Iris pigment epithelial cell (primary cell): ENCODE data around the gene EDN1.
A peak's percentile ranks its signal among the peaks of the same experiment; 100 is the strongest.
"Not testable (repeated sequence)": the region's sequence is repeated elsewhere in the genome, so short reads cannot be mapped to it uniquely, and the experiment has no call there.

Experiments
- DNase-seq: peaks from one replicate; pipeline ENCODE4 v3.0.0-alpha.2; 2011; ENCODE audit warnings: low read depth

The EDN1 gene

GRCh38 chr6:12294851-12295536 is 4.8 kb downstream of the EDN1 start:
- DNase-seq: no peak

DNA sequence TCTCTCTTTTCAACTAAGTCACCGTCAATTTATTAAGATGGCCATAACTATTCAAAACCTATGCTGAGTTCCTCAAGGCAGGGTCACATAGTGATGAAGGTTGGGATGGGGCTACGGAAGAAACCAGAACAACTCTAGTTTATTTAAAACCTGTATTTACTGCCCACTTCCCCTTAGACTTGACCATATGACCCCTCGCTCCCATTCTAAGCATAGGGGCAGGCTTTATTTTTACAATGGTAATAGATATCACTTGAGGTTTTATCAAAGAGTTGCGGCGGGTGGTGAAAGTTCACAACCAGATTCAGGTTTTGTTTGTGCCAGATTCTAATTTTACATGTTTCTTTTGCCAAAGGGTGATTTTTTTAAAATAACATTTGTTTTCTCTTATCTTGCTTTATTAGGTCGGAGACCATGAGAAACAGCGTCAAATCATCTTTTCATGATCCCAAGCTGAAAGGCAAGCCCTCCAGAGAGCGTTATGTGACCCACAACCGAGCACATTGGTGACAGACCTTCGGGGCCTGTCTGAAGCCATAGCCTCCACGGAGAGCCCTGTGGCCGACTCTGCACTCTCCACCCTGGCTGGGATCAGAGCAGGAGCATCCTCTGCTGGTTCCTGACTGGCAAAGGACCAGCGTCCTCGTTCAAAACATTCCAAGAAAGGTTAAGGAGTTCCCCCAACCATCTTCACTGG is 5.5 kb downstream of the EDN1 start:
- no peak for DNase-seq

DNA sequence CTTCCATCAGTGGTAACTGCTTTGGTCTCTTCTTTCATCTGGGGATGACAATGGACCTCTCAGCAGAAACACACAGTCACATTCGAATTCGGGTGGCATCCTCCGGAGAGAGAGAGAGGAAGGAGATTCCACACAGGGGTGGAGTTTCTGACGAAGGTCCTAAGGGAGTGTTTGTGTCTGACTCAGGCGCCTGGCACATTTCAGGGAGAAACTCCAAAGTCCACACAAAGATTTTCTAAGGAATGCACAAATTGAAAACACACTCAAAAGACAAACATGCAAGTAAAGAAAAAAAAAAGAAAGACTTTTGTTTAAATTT is 6.1 kb downstream of the EDN1 start:
- peak; percentile 50 for DNase-seq

GRCh38 chr6:12296604-12297003 is 6.4 kb downstream of the EDN1 start:
- DNase-seq: no peak

GRCh38 chr6:12297363-12298016 is 7.3 kb downstream of the EDN1 start:
- DNase-seq: no peak

- no peak for DNase-seq
Observed at GRCh38 chr6:12298017-12298978, 8.1 kb downstream of the EDN1 start.

DNA sequence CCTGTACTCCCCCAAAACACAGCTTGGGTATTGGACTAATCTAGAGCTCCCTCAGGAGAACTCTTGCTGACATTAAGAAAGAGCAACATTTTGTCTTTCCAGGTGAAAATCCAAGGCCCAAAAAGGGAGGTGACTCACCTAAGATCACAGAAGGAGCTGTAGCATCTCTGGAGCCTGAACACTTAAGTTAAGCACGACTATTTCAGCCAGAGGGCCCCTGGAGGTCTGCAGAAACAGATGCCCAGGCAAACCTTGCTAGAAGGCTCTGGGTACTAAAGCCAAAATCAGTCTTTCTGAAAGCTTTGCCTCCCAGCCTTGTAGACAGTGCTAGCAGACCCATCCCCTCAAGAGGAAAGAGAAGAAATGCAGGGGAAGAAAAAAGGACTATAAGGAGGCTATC is 8.8 kb downstream of the EDN1 start:
- no peak for DNase-seq

GRCh38 chr6:12301018-12301417 is 10.9 kb downstream of the EDN1 start:
- no peak for DNase-seq

- DNase-seq: no peak
Observed at GRCh38 chr6:12304487-12304886, 14.3 kb downstream of the EDN1 start.

DNA sequence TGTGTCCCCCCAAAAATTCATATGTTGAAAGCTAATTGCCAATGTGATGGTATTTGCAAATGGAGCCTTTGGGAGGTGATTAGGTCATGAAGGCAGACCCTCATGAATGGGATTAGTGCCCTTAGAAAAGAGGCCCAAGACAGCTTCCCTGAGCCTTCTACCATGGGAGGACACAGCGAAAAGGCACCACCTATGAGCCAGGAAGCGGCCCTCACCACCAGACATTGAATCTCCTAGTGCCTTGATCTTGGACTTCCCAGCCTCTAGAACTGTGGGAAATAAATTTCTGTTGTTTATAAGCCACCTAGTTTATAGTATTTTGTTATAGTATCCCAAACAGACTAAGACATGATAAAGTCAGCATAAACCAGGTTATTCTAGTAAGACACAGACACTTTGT is 18.9 kb downstream of the EDN1 start:
- DNase-seq: no peak

DNA sequence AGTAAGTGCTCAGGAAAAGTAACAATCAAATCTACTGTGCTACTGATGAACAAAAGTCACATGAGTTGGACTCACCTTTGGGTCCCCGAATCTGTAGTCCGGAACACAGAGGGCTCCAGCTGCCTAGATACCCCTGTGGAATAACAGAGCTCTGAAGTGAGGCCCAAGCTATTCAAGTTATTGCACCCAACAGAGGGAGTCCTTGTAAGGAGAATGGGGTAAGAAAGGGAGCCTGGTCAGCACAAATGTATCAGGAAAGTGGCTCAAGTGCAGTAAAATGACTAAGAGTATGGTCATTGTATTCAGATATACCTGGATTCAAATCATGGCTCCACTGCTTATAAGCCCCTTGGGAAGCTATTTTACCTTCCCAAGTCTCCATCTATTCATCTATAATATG is 20.9 kb downstream of the EDN1 start:
- no peak for DNase-seq

- no peak for DNase-seq
Observed at GRCh38 chr6:12312736-12313135, 22.6 kb downstream of the EDN1 start.

GRCh38 chr6:12313306-12313991 is 23.3 kb downstream of the EDN1 start:
- no peak for DNase-seq

DNA sequence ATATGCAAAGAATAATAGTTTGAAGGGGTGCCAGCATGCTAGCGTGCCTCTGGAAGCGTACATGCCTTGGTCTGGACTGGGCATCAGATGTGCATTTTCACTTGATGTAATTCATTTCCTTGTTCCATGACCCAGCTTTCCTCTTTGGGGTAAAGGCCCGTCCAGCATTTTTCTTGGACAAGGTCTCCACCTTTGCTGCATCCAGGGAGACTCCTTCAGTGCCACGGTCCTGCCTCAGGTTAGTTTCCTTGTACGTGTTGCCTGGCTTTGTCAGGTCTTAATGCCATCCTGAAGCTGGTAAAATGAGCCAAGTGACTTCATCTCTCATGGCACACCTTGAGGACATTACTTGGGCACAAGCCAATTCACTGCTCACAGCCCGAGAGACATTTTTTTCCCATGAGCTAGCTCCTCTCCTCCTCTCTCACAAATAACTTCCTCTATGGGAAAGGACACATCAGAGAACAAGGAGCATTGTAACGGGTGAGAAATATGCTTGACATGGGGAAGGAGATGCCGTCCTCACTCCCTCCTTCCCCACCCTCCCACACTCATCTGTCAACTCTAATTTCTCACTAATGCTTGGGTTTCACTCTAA is 23.9 kb downstream of the EDN1 start:
- DNase-seq: peak; percentile 41

DNA sequence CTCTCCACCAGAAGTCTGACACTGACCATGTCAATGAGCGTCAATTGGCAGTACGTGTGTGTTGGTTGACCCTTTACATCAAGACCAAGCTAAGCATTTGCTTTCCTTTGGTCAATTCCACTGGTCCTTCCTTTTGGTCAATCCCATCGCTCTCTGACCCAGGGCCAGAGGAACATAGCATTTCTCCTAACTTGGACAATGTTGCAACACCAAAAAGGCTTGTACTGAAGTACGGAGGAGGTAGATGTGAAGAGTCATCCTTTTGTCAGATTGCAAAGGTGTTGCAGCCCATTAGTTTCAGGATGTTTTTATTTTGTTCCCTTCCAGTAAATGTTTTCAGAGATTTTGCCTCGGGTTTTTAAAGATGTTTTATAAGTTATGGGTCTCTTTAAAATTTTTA is 24.6 kb downstream of the EDN1 start:
- no peak for DNase-seq

DNA sequence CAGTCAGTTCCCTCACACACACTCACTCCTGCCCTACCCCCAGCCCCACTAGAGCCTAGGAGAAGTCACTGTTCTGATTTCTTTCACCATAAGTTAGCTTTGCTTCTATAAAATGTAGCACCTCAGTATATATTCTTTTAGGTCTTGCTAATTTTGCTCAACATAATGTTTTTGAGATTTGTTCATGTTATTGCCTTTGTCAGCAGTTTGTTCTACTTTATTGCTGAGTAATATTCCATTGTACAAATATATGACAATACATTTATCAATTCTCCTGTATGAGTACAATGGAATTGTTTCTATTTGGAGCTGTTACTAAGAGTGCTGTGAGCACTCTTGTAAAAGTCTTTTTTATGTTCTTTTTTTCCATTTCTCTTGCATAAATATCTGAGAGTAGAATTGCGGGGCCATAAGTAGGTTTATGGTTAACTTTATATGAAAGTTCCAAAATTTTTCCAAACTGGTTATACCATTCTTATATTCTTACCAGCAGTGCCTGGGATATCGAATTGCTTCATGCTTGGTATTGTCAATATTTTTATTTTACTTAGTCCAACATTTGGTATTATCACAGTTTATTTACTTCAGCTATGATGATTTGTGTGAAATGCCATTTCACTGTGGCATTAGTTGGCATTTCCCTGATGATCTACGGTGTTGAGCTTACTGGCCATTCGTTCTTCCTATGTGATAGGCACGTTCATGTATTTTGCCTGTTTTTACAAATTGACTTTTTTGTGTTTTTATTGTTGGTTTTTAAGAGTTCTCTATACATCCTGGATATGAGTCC is 25.3 kb downstream of the EDN1 start:
- no peak for DNase-seq

DNA sequence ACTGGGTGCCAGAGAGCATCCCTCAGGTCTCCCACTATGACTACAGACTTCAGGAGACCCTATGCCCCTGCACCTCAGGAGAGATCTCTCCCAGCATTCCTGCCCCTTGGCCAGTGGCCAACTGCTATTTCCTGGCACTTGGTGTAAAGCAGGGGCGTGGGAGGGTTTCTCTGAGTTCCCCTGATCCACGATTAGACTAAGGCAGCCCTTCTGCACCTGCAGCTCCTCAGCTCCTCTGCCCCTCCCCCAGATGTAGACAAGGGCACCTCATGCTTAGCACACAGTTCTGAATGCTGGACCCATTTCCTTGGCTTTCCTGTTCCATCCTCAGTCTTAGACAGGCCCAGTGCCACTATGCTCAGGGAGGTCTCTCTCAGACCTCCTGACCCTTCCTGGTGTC is 28.6 kb downstream of the EDN1 start:
- DNase-seq: no peak

- not testable (repeated sequence) for DNase-seq
Observed at GRCh38 chr6:12320074-12320473, 29.9 kb downstream of the EDN1 start.

GRCh38 chr6:12324099-12324498 is 33.9 kb downstream of the EDN1 start:
- DNase-seq: peak; percentile 71

GRCh38 chr6:12324748-12325147 is 34.6 kb downstream of the EDN1 start:
- DNase-seq: no peak

GRCh38 chr6:12325872-12326271 is 35.7 kb downstream of the EDN1 start:
- DNase-seq: no peak
